Left ventricle myocardium superior (tissue), 1 donor: ENCODE data around the gene MKS1. TPM values are rescaled to one million over a fixed set of nuclear protein-coding genes. Genes with fewer than 3 reads are reported as not detected.
A peak's percentile ranks its signal among the peaks of the same experiment; 100 is the strongest.

Source experiments
- ATAC-seq: fragments of 200-7000 bp; cut with Tn5 transposase; one replicate; pipeline ENCODE4 v1.9.1; 2020; ENCODE audit warnings: mild to moderate bottlenecking, moderate library complexity
- DNase-seq: peaks from one replicate; pipeline ENCODE4 v3.0.0-alpha.2; 2020
- intact Hi-C: fragments of 100-400 bp; cut with micrococcal nuclease; formaldehyde crosslinking; loops from one replicate; pipeline ENCODE4 v1.11.0; 2022
- total RNA-seq: library from RNA; stranded (reverse); fragmentation: NEBNext Ultra II Directional; extraction: Animal tissue kit (Norgen Biotek cat#: 25700); gene quantifications from one replicate; pipeline ENCODE4 v1.2.1, GENCODE V29; 2021
- donor health status: DM: no; HTN: yes; CAD: no; lungs with severe emphysema.

The MKS1 gene
- total RNA-seq, 1 donor from 2014 or later: 10.1 TPM

DNA sequence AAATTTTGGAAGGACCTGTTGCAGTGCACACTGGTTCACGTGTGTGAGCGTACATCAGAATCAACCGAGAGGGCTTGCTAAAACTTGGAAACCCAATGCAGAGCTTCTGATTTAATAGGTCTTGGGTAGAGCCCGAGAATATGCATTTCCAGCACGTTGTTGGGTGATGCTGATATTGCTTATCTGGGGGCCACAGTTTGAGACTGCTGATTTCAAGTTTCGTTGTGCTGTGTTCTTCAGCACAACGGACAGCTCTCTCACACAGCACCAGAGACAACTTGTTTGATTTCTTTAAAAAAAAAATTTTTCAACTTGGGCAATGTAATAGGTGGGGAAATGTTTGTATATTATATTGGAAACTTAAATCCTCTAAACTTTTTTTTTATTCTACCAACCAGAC lies 42.9 kb downstream of the MKS1 start:
- DNase-seq (no peak), ATAC-seq (no peak)
- intact Hi-C loops: no loop called here

DNA sequence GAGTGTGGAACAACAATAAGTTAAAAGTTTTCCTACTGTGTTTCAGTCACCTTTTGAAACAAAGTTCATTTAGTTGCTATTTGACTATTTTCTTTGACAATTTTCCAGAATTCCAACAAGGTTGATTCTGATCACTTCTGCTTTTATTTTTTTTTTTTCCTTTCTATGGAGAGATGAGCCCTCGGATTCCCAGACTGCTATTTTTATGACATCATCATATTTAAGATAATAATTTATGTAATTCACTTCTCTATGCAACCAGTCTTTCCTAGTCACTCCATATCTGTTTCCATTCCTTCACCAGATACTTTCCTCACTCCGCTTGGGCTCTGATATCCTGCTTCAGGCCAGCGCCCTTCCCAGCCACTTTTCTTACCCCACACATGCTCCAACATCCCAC lies 44.2 kb downstream of the MKS1 start:
- ATAC-seq (no peak), DNase-seq (no peak)
- intact Hi-C loops: no loop called here

DNA sequence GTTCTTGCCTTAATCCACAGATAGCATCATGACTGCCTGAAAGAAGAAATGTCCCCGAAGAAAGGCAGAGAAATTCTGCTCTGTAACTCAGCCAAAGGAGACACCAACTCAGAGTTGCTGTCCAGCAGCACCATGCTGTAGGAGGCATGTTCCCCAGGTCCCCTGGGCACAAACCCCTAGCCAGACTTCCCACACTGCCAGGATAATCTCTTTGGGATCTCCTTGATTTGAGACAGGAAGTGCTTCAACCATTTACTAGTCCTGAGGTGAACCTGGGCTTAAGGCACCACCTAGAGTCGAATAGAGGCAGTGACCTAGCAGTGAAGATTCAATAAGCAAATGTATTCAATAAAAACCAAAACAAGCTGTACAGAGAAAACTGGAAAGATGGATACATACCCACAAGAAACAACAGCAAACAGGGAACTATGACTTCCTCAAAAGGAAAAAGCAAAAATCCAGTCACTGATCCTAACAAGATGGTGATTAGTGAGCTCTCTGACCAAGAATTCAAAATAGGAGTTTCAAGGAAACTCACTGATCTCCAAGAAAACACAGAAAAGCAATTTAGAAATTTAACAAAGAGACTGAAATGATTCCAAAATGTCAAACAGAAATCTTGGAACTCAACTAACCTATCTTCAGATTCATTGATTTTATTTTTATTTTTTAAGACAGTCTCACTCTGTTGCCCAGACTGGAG lies 46.5 kb downstream of the MKS1 start:
- intact Hi-C loops: no loop called here
- no peak for ATAC-seq
- DNase-seq: no peak

DNA sequence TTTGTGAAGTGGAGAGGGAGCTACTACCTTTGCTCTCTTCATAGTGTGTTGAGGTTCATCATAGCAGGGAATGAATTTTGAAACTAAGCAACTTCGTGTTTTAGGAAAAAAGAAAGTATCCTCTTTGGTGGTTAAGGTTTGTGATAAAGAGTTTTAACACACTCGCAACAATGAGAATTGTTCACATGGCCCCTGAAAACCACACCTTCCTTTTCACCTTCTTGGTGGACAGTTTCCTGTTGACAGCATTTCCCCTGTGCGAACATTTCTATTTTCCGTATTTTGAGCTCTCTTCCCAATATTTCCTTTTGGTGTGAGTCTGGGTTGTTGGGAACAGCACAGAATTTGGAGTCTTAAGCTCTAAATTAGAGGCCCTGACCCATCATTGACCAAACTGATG lies 48.4 kb downstream of the MKS1 start:
- ATAC-seq: no peak
- no peak for DNase-seq
- intact Hi-C loops: no loop called here

DNA sequence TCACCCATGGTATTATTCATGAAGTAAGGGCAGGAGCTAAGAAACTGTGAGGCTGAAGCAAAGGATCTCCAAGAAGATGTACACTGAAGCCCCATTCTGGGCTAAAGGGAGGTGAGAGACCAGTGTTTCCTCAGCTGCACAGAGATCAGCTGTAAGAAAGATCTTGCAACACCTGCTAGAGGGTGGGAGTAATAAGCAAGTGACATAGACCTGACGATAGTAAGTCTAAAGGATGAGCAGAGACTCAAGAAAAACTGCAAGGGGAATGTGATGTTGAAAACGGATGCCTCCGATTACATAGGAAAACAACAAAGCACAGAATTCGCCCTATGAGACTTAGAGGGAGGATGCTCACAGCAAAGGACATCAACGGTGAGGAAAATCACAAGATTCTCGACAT lies 52.4 kb downstream of the MKS1 start, which contains the start of gene OR4D2:
OR4D2 (plus strand) TSS at position 301 of the 400 bp plus-strand sequence. CDS start 2,674 bp downstream, outside the sequence.
- DNase-seq (no peak), ATAC-seq (no peak)
- intact Hi-C loops: no loop called here

DNA sequence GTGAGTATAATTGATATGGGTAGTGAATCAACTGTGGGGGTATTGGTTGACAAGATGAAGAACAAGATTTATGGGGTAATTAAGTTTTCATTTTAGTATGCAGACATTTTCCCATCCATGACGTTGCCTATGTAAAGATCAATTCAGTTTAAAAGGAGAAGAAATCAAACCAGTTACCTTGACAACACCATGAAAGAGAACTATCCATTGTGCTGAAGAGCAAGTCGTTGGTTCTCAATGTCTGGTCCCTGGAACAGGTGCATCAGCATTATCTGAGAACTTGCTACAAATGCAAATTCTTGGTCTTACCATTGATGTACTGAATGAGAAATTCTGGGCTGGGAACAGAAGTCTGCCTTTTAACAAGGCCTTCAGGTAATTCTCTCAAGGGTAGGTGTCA lies 53.1 kb downstream of the MKS1 start:
- no peak for DNase-seq
- no peak for ATAC-seq
- intact Hi-C loops: no loop called here

DNA sequence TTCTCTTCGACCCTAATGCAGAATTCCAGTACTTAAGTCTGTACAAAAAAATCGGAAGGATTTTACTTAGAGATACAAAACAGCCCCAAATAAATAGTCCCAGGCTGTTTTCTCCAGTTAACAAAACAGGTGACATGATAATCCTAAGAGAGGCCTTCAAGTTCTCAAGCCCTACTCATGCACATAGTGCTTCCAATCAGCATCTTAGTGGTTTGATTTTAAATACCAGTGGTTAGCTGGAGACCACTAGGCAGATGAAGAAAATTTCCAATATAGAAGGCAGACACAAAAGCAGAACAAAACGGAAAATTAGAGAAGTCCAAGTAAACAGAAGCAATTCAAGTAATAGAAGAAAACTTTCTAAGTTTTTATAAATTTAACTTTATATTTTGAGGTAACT lies 57.5 kb downstream of the MKS1 start:
- ATAC-seq (no peak), DNase-seq (no peak)
- intact Hi-C loops: no loop called here

DNA sequence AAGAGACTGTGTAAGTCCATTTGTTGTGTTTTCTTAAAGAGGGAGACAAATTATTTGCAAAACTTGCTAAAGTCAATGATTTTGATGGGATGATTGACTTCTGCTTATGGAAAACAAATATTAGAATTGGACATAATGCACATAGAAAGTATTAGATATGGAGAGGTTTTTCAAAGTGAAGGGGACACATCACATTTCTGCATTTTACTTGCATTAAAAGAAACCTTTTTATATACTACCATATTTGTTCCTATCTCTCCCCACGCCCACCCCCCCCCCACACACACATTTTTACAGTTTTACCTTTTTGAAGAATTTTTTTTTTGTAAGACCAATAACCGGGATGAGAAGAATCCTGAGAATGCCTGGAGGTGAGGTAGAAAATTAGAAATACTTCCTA lies 60.9 kb downstream of the MKS1 start:
- ATAC-seq (no peak), DNase-seq (no peak)
- intact Hi-C loops: no loop called here

DNA sequence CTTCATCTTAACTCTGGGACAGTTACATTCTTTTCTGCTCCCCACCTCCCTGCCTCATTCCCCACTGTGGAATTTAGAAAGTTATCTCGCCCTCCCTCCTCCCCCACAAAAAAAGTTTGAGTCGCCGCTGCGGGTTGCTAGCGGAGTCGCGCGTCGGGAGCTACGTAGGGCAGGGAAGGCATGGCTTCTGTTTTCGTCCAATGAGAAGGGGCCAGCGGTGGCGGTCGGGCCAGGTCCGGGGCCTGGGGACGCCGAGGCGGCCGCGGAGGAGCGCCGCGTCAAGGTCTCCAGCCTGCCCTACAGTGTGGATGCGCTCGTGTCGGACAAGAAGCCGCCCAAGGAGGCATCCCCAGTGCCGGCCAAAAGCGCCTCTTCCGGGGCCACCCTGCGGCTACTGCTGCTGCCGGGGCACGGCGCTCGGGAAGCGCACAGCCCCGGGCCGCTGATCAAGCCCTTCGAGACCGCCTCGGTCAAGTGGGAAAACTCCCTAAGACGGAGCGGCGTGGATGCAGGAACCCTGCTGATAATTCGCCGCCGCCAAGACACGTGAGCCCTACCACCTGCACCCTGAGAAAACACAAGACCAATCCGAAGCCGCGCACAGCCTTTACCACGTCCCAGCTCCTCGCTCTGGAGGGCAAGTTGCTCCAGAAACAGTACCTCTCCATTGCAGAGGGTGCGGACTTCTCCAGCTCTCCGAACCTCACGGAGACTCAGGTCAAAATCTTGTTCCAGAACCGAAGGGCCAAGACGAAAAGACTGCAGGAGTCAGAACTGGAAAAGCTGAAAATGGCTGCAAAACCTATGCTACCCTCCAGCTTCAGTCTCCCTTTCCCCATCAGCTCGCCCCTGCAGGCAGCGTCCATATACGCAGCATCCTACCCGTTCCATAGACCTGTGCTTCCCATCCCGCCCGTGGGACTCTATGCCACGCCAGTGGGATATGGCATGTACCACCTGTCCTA lies 61.9 kb downstream of the MKS1 start:
- DNase-seq: peak; percentile 57
- intact Hi-C loops: no loop called here
- ATAC-seq: peak; percentile 89

Other genes with a start within 250 kb of the MKS1 start
- gene VEZF1, start 231.0 kb downstream of the MKS1 start, total RNA-seq: 77.6 TPM
- gene SRSF1, start 212.0 kb downstream of the MKS1 start, total RNA-seq: 98.1 TPM
- 80.5 TPM for gene DYNLL2, start 135.8 kb downstream of the MKS1 start, total RNA-seq
- gene OR4D1, start 70.9 kb downstream of the MKS1 start, total RNA-seq: not detected
- not detected for gene OR4D2, start 52.3 kb downstream of the MKS1 start, total RNA-seq
- not detected for gene EPX, start 26.5 kb downstream of the MKS1 start, total RNA-seq
- not detected for gene LPO, start 19.3 kb upstream of the MKS1 start, total RNA-seq
- 0.42 TPM for gene MPO, start 61.7 kb upstream of the MKS1 start, total RNA-seq
- 18.8 TPM for gene TSPOAP1, start 109.5 kb upstream of the MKS1 start, total RNA-seq
- gene SUPT4H1, start 132.9 kb upstream of the MKS1 start, total RNA-seq: 62.2 TPM
- 6.6 TPM for gene RNF43, start 198.3 kb upstream of the MKS1 start, total RNA-seq